GM18868 (cell line): ENCODE measurements around the gene ERMP1.
A peak's percentile ranks its signal among the peaks of the same experiment; 100 is the strongest.
"Not testable (repeated sequence)": the region's sequence is repeated elsewhere in the genome, so short reads cannot be mapped to it uniquely, and the experiment has no call there.

Experiments
- ATAC-seq: cut with Tn5 transposase; IDR thresholded peaks from one replicate; pipeline ENCODE4 v1.9.1; 2021; ENCODE audit warnings: mild to moderate bottlenecking, moderate library complexity; ENCODE audit not compliant: unreplicated experiment

The ERMP1 gene

GRCh38 chr9:5825895-5826622, 6.9 kb downstream of the ERMP1 start:
- ATAC-seq = no peak

- no peak for ATAC-seq
These were observed 7.7 kb downstream of the ERMP1 start for GRCh38 chr9:5825223-5825622.

- peak; percentile 53 for ATAC-seq
These were observed 12.5 kb downstream of the ERMP1 start for GRCh38 chr9:5820425-5820824.

GRCh38 chr9:5819174-5819573, 13.7 kb downstream of the ERMP1 start:
- no peak for ATAC-seq

GRCh38 chr9:5818424-5819142, 14.3 kb downstream of the ERMP1 start:
- no peak for ATAC-seq

GRCh38 chr9:5817862-5818261, 15.1 kb downstream of the ERMP1 start:
- ATAC-seq = no peak

GRCh38 chr9:5815461-5815860, 17.5 kb downstream of the ERMP1 start:
- no peak for ATAC-seq

- ATAC-seq = no peak
These were observed 19.1 kb downstream of the ERMP1 start for GRCh38 chr9:5813824-5814223.

GRCh38 chr9:5811751-5812150, 21.2 kb downstream of the ERMP1 start:
- no peak for ATAC-seq

- ATAC-seq = no peak
These were observed 27.4 kb downstream of the ERMP1 start for GRCh38 chr9:5805478-5805877.

- ATAC-seq = no peak
These were observed 31.2 kb downstream of the ERMP1 start for GRCh38 chr9:5801739-5802113.

- ATAC-seq = no peak
These were observed 31.8 kb downstream of the ERMP1 start for GRCh38 chr9:5800969-5801738.

GRCh38 chr9:5800378-5800777, 32.5 kb downstream of the ERMP1 start:
- not testable (repeated sequence) for ATAC-seq

- no peak for ATAC-seq
These were observed 33.6 kb downstream of the ERMP1 start for GRCh38 chr9:5799314-5799713.

- no peak for ATAC-seq
These were observed 34.3 kb downstream of the ERMP1 start for GRCh38 chr9:5798581-5798980.

GRCh38 chr9:5796298-5796697, 36.6 kb downstream of the ERMP1 start:
- no peak for ATAC-seq

- no peak for ATAC-seq
These were observed 39.1 kb downstream of the ERMP1 start for GRCh38 chr9:5793812-5794211.

- no peak for ATAC-seq
These were observed 41.0 kb downstream of the ERMP1 start for GRCh38 chr9:5791870-5792269.

GRCh38 chr9:5790923-5791322, 42.0 kb downstream of the ERMP1 start:
- no peak for ATAC-seq

- ATAC-seq = no peak
These were observed 43.4 kb downstream of the ERMP1 start for GRCh38 chr9:5789489-5789888.

GRCh38 chr9:5787759-5788302, 45.1 kb downstream of the ERMP1 start:
- ATAC-seq = no peak

- ATAC-seq = no peak
These were observed 45.7 kb downstream of the ERMP1 start for GRCh38 chr9:5787220-5787619.
